ENCODE measurements around the gene PAPOLB. TPM values are rescaled to one million over a fixed set of nuclear protein-coding genes. Genes with fewer than 3 reads are reported as not detected.

PAPOLB gene
- total RNA-seq, 1 experiment from 2014 or later: not detected

- POLR2A ChIA-PET: no interaction called here
- no peak for TF ChIP-seq CTCF (IDR thresholded peaks at IDR 0.05; ENCODE audit: unreplicated experiment)
Measured at GRCh38 chr7:4836206-4836661, 25.6 kb downstream of the PAPOLB start.

GRCh38 chr7:4835398-4836205 is 26.2 kb downstream of the PAPOLB start:
- BruUV-seq (replicated peaks): no TSS peak
- Mint-ChIP-seq H3K27ac (ENCODE audit: low read depth, unreplicated experiment) (no peak overlapping the region), H3K4me1 (ENCODE audit: insufficient read depth, unreplicated experiment) (no peaks in the 10 kb centered on the region)

More at GRCh38 chr7:4836206-4836661, 25.6 kb downstream of the PAPOLB start:
- intact Hi-C loops (cut with micrococcal nuclease): no loop called here
- no TSS peak for BruUV-seq (replicated peaks)
- H3K4me3 Mint-ChIP-seq (ENCODE audit: unreplicated experiment): no peak overlapping the region
- no peaks in the 10 kb centered on the region for H3K4me1 Mint-ChIP-seq (ENCODE audit: insufficient read depth, unreplicated experiment)
- no peaks in the 10 kb centered on the region for H3K9me3 Mint-ChIP-seq (ENCODE audit: unreplicated experiment)
- no peak for DNase-seq (ENCODE audit: unreplicated experiment)
- H3K36me3 Mint-ChIP-seq (ENCODE audit: insufficient read depth, unreplicated experiment): no peaks in the 10 kb centered on the region
- no peak overlapping the region for H3K27ac Mint-ChIP-seq (ENCODE audit: low read depth, unreplicated experiment)
- CTCF ChIA-PET: no interaction called here
- no peaks in the 10 kb centered on the region for H3K27me3 Mint-ChIP-seq (ENCODE audit: insufficient read depth, unreplicated experiment)

GRCh38 chr7:4834601-4835397 is 27.0 kb downstream of the PAPOLB start:
- ChIA-PET POLR2A (interaction anchor here (0.5 kb wide), 1 partner anchor 89 kb away, joined by 3 read pairs; no protein-coding TSS in a partner anchor), CTCF (interaction anchor here (0.6 kb wide), 1 partner anchor 14 kb away, joined by 3 read pairs; no protein-coding TSS in a partner anchor)
- TF ChIP-seq CTCF (IDR thresholded peaks at IDR 0.05; ENCODE audit: unreplicated experiment): no peak
- Mint-ChIP-seq H3K27ac (ENCODE audit: low read depth, unreplicated experiment) (no peak overlapping the region), H3K36me3 (ENCODE audit: insufficient read depth, unreplicated experiment) (no peaks in the 10 kb centered on the region), H3K27me3 (ENCODE audit: insufficient read depth, unreplicated experiment) (no peaks in the 10 kb centered on the region), H3K9me3 (ENCODE audit: unreplicated experiment) (no peaks in the 10 kb centered on the region), H3K4me1 (ENCODE audit: insufficient read depth, unreplicated experiment) (no peaks in the 10 kb centered on the region), H3K4me3 (ENCODE audit: unreplicated experiment) (no peak overlapping the region)
- no peak for DNase-seq (ENCODE audit: unreplicated experiment)
- intact Hi-C loops (cut with micrococcal nuclease): no loop called here
- BruUV-seq (replicated peaks): no TSS peak

More at GRCh38 chr7:4835398-4836205, 26.2 kb downstream of the PAPOLB start:
- Mint-ChIP-seq H3K27me3 (ENCODE audit: insufficient read depth, unreplicated experiment) (no peaks in the 10 kb centered on the region), H3K4me3 (ENCODE audit: unreplicated experiment) (no peak overlapping the region), H3K9me3 (ENCODE audit: unreplicated experiment) (no peaks in the 10 kb centered on the region), H3K36me3 (ENCODE audit: insufficient read depth, unreplicated experiment) (no peaks in the 10 kb centered on the region)
- DNase-seq (ENCODE audit: unreplicated experiment): no peak
- ChIA-PET POLR2A (no interaction called here), CTCF (no interaction called here)
- no peak for TF ChIP-seq CTCF (IDR thresholded peaks at IDR 0.05; ENCODE audit: unreplicated experiment)
- intact Hi-C loops (cut with micrococcal nuclease): no loop called here
